Measurements from ENCODE around the gene GTSE1.
A peak's percentile ranks its signal among the peaks of the same experiment; 100 is the strongest.

GTSE1 gene

GRCh38 chr22:46272762-46273431 is 23.8 kb upstream of the GTSE1 start:
- in situ Hi-C loops (cut with MboI; ENCODE audit: low pct_unique_long_range_greater_than_20kb, low sequenced_read_pairs), result no loop called here
- DNase-seq, result no peak

- no peak for DNase-seq
- in situ Hi-C loops (cut with MboI; ENCODE audit: low pct_unique_long_range_greater_than_20kb, low sequenced_read_pairs), result no loop called here
These were observed 23.1 kb upstream of the GTSE1 start for GRCh38 chr22:46273432-46274148.

DNA sequence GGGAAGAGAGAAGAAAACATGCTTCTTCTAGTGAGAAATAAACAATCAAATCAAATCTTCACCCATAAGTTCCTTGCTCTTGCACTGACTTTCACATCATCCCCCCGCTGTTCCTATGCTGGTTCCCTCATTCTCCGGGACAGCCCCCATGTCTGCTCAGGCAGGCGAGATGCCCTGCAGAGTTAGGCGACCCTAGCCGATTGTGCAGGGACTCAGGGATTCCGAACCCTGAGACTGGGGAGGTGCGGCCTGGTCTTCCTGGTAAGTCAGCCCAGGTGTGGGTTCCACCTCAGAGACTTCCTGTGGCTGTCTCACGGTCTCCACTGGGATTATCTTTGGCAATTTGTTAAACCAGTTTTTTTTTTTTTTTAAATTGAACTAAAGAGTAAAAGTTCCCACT is 22.3 kb upstream of the GTSE1 start:
- no peak for DNase-seq
- in situ Hi-C loops (cut with MboI; ENCODE audit: low pct_unique_long_range_greater_than_20kb, low sequenced_read_pairs), result no loop called here

GRCh38 chr22:46275455-46276122 is 21.1 kb upstream of the GTSE1 start:
- no peak for DNase-seq
- in situ Hi-C loops (cut with MboI; ENCODE audit: low pct_unique_long_range_greater_than_20kb, low sequenced_read_pairs), result no loop called here

DNA sequence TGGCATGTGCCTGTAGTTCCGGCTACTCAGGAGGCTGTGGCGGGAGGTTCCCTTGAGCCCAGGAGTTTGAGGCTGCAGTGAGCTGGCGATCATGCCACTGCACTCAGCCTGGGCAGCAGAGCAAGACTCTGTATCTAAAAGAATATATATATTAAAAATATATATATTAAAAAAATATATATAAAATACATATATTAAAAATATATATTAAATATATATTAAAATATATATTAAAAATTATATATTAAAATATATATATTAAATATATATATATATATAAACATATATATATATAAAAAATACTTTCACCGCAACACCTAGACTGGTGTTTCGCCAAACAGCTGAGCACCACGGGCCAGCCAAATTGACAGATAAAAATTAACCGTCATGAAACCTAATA is 20.1 kb upstream of the GTSE1 start:
- in situ Hi-C loops (cut with MboI; ENCODE audit: low pct_unique_long_range_greater_than_20kb, low sequenced_read_pairs), result no loop called here

GRCh38 chr22:46278656-46279645 is 17.7 kb upstream of the GTSE1 start:
- in situ Hi-C loops (cut with MboI; ENCODE audit: low pct_unique_long_range_greater_than_20kb, low sequenced_read_pairs), result no loop called here
- no peak for DNase-seq

More for the DNA sequence above, 20.1 kb upstream of the GTSE1 start:
- no peak for DNase-seq

- DNase-seq, result no peak
- in situ Hi-C loops (cut with MboI; ENCODE audit: low pct_unique_long_range_greater_than_20kb, low sequenced_read_pairs), result no loop called here
These were observed 16.4 kb upstream of the GTSE1 start for GRCh38 chr22:46280063-46280817.

DNA sequence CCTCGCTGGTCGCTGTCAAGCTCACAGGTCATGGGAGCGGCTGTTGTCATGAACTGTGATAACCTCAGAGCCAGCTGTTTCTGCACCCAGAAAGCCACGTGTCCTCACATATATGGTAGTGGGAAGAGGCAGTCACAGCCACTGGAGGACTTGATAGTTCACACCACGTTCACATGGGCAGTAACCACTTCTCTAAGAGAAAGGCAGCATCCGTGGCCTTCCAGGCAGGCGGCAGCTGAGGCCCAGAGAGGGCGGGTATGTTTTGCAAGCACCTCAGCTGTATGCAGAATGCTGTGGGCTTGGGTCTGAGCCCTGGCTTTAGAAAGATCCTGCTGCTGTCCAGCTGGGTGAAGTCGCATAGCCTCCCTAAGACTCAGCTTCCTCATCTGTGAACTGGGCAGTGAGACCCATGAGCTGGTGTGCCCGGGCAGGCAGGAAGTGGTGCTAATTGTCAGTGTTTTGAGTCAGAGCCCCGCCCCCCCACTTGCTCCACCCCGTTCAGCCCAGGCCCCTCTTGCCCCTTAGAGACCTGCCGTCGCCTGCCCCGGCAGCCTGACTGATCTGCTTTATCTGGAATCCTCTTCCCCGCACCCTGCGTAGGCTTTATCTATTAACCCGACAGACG is 15.6 kb upstream of the GTSE1 start:
- in situ Hi-C loops (cut with MboI; ENCODE audit: low pct_unique_long_range_greater_than_20kb, low sequenced_read_pairs), result no loop called here
- DNase-seq, result no peak

GRCh38 chr22:46281866-46282678 is 14.6 kb upstream of the GTSE1 start:
- in situ Hi-C loops (cut with MboI; ENCODE audit: low pct_unique_long_range_greater_than_20kb, low sequenced_read_pairs), result no loop called here

GRCh38 chr22:46286006-46286405 is 10.7 kb upstream of the GTSE1 start:
- DNase-seq, result no peak
- in situ Hi-C loops (cut with MboI; ENCODE audit: low pct_unique_long_range_greater_than_20kb, low sequenced_read_pairs), result no loop called here

More at GRCh38 chr22:46281866-46282678, 14.6 kb upstream of the GTSE1 start:
- no peak for DNase-seq

DNA sequence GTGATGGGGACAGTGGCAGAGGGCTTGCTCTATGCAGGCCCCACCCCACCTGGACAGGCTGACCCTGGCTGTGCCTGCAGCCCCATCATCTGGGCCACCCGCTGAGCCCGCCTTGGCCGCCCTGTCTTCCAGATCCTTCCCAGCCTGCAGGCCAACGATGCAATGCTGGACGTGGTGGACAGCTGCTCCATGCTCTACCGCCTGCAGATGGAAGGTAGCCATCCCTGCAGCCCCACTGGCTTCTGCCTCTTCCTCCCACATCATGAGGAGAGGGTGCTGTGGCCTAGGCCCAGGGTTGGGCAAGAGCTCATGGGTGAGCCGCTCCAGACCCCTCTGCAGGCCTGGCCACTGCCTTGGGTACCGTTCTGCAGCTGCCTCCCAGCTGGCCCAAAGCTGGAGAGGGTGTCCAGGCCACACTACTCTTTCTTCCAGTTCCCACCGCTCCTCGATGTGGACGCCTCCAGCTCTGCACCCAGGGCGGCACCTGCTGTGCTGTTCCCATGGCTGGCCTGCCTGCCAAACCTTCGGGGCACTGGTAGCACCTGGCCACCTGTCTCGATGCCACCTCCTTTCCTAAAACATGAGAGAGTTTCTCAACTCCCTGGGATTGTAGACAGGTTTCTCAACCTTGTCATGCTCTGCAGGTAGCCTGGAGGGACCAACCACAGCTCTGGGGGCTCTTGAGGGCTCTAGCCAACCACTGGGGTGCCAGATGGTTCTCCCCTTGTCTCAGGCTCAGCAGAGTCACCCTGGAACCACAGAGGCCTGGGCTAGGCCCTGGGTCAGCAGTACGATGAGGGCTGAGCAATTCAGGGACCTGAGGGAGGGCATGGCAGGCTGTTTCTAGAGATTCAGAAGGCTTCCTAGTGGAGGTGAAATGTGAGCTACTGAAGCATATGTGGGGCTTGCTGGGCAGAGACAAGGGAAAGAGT is 9.5 kb upstream of the GTSE1 start:
- no peak for DNase-seq
- in situ Hi-C loops (cut with MboI; ENCODE audit: low pct_unique_long_range_greater_than_20kb, low sequenced_read_pairs), result no loop called here

DNA sequence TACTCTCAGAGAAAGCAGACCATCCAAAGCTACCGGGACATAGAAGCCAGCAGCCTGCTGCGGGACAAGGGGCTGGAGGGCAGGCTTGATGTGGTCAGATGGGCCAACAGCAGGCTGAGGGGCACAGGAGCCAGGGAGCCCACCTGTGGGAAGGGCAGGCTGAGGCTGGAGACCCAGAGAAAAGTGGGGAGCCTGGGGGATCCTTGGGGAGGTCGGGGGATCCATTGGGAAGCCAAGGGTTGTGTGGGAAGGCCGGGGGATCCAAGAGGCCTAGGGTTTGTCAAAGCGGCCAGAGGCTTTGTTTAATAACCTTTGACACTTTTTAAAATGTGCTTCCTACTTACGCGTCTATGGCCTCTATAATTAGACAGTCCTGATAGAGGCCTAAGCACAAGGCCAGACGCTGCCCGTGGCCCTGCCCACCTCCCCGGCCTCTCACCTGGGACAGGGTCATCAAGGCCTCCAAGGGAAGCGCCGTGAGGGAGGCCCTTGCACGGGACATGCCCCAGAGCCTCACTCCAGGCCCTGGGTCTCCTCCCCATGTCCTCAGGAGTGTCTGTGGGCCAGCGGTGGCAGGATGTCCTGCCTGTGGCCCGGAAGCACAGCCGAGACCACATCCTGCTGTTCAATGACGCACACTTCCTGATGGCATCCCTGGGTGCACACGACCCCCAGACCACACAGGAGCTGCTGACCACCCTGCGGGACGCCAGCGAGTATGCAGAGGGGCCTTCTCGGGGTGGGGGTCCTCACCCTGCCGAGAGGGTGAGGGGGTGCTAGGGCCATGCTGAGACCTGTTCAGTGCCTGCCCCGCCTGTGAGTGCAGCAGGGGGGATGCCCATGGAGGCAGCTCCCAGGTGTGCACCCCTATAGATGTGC is 8.6 kb upstream of the GTSE1 start:
- DNase-seq, result peak; percentile 82

GRCh38 chr22:46288846-46289243 is 7.8 kb upstream of the GTSE1 start:
- in situ Hi-C loops (cut with MboI; ENCODE audit: low pct_unique_long_range_greater_than_20kb, low sequenced_read_pairs), result no loop called here
- DNase-seq, result no peak

More for the DNA sequence above, 8.6 kb upstream of the GTSE1 start:
- in situ Hi-C loops (cut with MboI; ENCODE audit: low pct_unique_long_range_greater_than_20kb, low sequenced_read_pairs), result no loop called here

- DNase-seq, result no peak
- in situ Hi-C loops (cut with MboI; ENCODE audit: low pct_unique_long_range_greater_than_20kb, low sequenced_read_pairs), result no loop called here
These were observed 7.3 kb upstream of the GTSE1 start for GRCh38 chr22:46289244-46289891.

Measured in KBM-7 (cell line).